Heart left ventricle (tissue), 16 donors: ENCODE measurements around the gene HELZ. TPM values are rescaled to one million over a fixed set of nuclear protein-coding genes. Genes with fewer than 3 reads are reported as not detected.

Experiments used
- ATAC-seq, 4 donors: fragments of 200-7000 bp; cut with Tn5 transposase; one replicate each; pipeline ENCODE4 v1.9.1; 2020 to 2022; ENCODE audit warnings: moderate library complexity in 4 of 4, mild to moderate bottlenecking in 3 of 4, moderate number of reproducible peaks in 1 of 4
- DNase-seq, 5 donors: peaks; one replicate each; pipeline ENCODE4 v3.0.0-alpha.2; 2020
- H3K27ac ChIP-seq, 12 donors: fragments of 200-600 bp; sonication (generic) in 4 of 12; one replicate each; pipeline versions ENCODE4 v1.5.0 to v1.8.0; 2016 to 2022; ENCODE audit warnings: mild to moderate bottlenecking in 2 of 12
- H3K27me3 ChIP-seq, 9 donors: fragments of 200-600 bp; sonication (generic) in 2 of 9; one replicate each; pipeline versions ENCODE4 v1.5.1 to v1.8.0; 2016 to 2022; ENCODE audit warnings: mild to moderate bottlenecking in 3 of 9
- H3K36me3 ChIP-seq, 9 donors: fragments of 200-600 bp; sonication (generic) in 2 of 9; one replicate each; pipeline versions ENCODE4 v1.5.0 to v1.8.0; 2018 to 2022; ENCODE audit warnings: mild to moderate bottlenecking in 2 of 9
- H3K4me1 ChIP-seq, 12 donors: fragments of 200-600 bp; sonication (generic) in 4 of 12; one replicate each; pipeline versions ENCODE4 v1.5.0 to v1.8.0; 2016 to 2022; ENCODE audit warnings: mild to moderate bottlenecking in 3 of 12
- H3K4me3 ChIP-seq, 12 donors: fragments of 200-600 bp; sonication (generic) in 4 of 12; one replicate each; pipeline versions ENCODE4 v1.5.0 to v1.8.0; 2017 to 2022; ENCODE audit warnings: mild to moderate bottlenecking in 9 of 12, moderate library complexity in 4 of 12
- H3K9me3 ChIP-seq, 12 donors: fragments of 200-600 bp; sonication (generic) in 4 of 12; one replicate each; pipeline versions ENCODE4 v1.5.0 to v1.8.0; 2016 to 2022; ENCODE audit warnings: mild to moderate bottlenecking in 1 of 12
- POLR2A ChIP-seq, 2 donors: fragments of 450-650 bp; IDR thresholded peaks; one replicate each; pipeline ENCODE4 v1.6.1; 2017; ENCODE audit warnings: antibody characterized with exemption in 2 of 2, mild to moderate bottlenecking in 2 of 2, moderate library complexity in 2 of 2
- WGBS, 4 donors: extraction: QIAGEN DNeasy Blood & Tissue Kit in 2 of 4; methylation state at CpG; one replicate each; pipeline versions ENCODE4 v1.1.5 to v1.1.7; 2013 to 2018; 5-methylcytosine and 5-hydroxymethylcytosine counted together
- intact Hi-C, 10 donors: fragments of 100-400 bp; cut with DNase I; formaldehyde crosslinking; loops; one replicate each; pipeline versions ENCODE4 v1.11.1 to v1.14.2; 2022
- polyA plus RNA-seq, 2 donors: library from polyadenylated mRNA; stranded (reverse); fragments of 200-250 nt; gene quantifications; one replicate each; pipeline ENCODE4 v1.2.3, GENCODE V29; 2013
- total RNA-seq, 9 donors: library from RNA; depleted of rRNA in 2 of 9; stranded (reverse); fragments of >200 nt in 2 of 9; fragmentation: NEBNext Ultra II Directional in 3 of 9; extraction: Animal tissue kit (Norgen Biotek cat#: 25700) in 3 of 9; gene quantifications; one replicate each; pipeline versions ENCODE4 v1.1.0 to v1.2.4, GENCODE V29; 2016 to 2023
- TF ChIP-seq, protein P1 (sequence below), 12 donors: fragments of 200-600 bp; sonication (generic) in 4 of 12; IDR thresholded peaks; one replicate each; pipeline versions ENCODE4 v1.5.0 to v1.8.0; 2018 to 2022; ENCODE audit warnings: antibody characterized with exemption in 12 of 12, mild to moderate bottlenecking in 5 of 12
- donor health status: ischemic (EF 13 %, LVEDD 7.1; RV severe dilation, severe dysfunction).
- donor health status: healthy with polysubstance abuse.
- donor health status: DM: no; HTN: yes; CAD: no.
- donor health status: DM: no; HTN: no; CAD: no.
- donor health status: ischemic (EF 25% LVEDD 6.9; RV normal size, moderate dysfunction).
- donor health status: ischemic (EF 25% LVEDD 5.7; RV mildly dilated, moderate dysfunction).
- donor health status: healthy.
- donor health status: DM: yes; HTN: yes; CAD: no.
- donor health status: ischemic (EF 35%, LVEDD 5.7; RV mildly dilated, moderate dysfunction).
- donor health status: nonischemic (EF 11% LVEDD 7.7; RV severe dilation, severe dysfunction).
- donor health status: DM: yes; HTN: yes; CAD: no.
- donor health status: PGD.
- donor health status: ischemic (EF 29% LVEDD 5.4; RV normal size, mild dysfunction).
- donor health status: nonischemic (EF 23%, LVEDD 6.1; RV moderate dilation, normal function).

The HELZ gene
- total and polyA plus RNA-seq, 11 donors: 5.1 to 48.4 (median 30.3) TPM

GRCh38 chr17:67265436-67266019 lies 20.5 kb upstream of the HELZ start:
- intact Hi-C loops: no loop called here
- Histone ChIP-seq H3K4me3 (no peak overlapping the region), H3K27me3 (no peaks in the 10 kb centered on the region), H3K27ac (no peak overlapping the region), H3K4me1 (peaks cover 0 to 10% (median 0%) of the 10 kb centered on the region in 12 donors), H3K9me3 (no peaks in the 10 kb centered on the region), H3K36me3 (no peaks in the 10 kb centered on the region)
- no peak for ATAC-seq
- TF ChIP-seq POLR2A (IDR thresholded peaks at IDR 0.05): no peak
- TF ChIP-seq, protein P1, sequence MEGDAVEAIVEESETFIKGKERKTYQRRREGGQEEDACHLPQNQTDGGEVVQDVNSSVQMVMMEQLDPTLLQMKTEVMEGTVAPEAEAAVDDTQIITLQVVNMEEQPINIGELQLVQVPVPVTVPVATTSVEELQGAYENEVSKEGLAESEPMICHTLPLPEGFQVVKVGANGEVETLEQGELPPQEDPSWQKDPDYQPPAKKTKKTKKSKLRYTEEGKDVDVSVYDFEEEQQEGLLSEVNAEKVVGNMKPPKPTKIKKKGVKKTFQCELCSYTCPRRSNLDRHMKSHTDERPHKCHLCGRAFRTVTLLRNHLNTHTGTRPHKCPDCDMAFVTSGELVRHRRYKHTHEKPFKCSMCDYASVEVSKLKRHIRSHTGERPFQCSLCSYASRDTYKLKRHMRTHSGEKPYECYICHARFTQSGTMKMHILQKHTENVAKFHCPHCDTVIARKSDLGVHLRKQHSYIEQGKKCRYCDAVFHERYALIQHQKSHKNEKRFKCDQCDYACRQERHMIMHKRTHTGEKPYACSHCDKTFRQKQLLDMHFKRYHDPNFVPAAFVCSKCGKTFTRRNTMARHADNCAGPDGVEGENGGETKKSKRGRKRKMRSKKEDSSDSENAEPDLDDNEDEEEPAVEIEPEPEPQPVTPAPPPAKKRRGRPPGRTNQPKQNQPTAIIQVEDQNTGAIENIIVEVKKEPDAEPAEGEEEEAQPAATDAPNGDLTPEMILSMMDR (IDR thresholded peaks at IDR 0.05): no peak
- DNase-seq: no peak
- WGBS, 4 donors: 96 to 97% (median 96%) methylated on average over 4 of the region's 4 CpGs

GRCh38 chr17:67262435-67263117 lies 17.6 kb upstream of the HELZ start:
- H3K27ac ChIP-seq: peak overlapping the region in 1 of 12 donors; percentile 10
- 81 to 88% (median 86%) methylated on average over 7 of the region's 7 CpGs for WGBS, 4 donors
- DNase-seq (no peak), ATAC-seq (no peak)
- H3K9me3 ChIP-seq: no peaks in the 10 kb centered on the region
- H3K36me3 ChIP-seq: no peaks in the 10 kb centered on the region
- peaks cover 0 to 39% (median 0%) of the 10 kb centered on the region in 12 donors for H3K4me1 ChIP-seq
- no peaks in the 10 kb centered on the region for H3K27me3 ChIP-seq
- no peak for TF ChIP-seq POLR2A (IDR thresholded peaks at IDR 0.05)
- intact Hi-C loops: no loop called here
- H3K4me3 ChIP-seq: no peak overlapping the region

DNA sequence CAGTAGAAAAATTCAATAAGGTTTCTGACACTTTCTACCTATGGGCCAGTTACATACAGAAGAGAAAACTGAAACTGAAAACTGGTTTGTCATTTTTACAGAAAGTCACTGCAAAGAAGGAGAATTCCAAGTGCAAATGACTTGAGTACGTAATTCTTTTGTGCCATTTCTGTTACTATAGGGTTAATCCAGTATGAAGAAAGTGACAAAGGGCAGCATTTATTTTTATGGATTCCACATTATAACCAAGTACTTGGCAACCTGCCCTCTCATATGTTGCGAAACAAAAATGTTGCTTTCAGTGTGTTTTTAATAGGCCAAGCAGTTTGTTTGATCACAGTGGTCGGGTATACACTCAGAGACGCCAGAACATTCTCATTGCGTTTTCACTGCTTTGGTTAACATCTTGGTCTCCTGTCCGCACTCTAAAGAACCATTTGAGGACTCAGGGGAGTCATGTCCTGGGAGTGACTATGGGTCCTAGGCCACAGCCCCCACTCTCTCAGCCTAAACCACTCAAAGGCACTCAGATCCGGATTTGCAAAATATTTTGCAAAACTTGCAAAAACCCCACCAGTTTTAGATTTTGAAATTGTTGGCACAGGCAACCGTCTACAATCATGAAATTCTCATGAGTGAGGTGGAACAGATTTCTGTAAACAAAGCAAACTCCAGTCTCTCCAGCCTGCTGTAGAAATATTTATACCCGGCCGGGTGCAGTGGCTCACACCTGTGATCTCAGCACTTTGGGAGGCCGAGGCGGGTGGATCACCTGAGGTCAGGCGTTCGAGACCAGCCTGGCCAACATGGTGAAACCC lies 15.4 kb upstream of the HELZ start:
- intact Hi-C loops: no loop called here
- Histone ChIP-seq H3K4me1 (peaks cover 0 to 55% (median 0%) of the 10 kb centered on the region in 12 donors), H3K27me3 (no peaks in the 10 kb centered on the region), H3K4me3 (peak overlapping the region in 3 of 12 donors; percentile 0 to 24 (median 3)), H3K27ac (peak overlapping the region in 11 of 12 donors; percentile 1 to 87 (median 44)), H3K36me3 (no peaks in the 10 kb centered on the region), H3K9me3 (peaks cover 0 to 5% (median 0%) of the 10 kb centered on the region in 12 donors)
- DNase-seq (peak in 2 of 5 donors; percentile 29 to 31), ATAC-seq (peak; percentile 37 to 74 (median 54))
- 65 to 74% (median 71%) methylated on average over 14 of the region's 14 CpGs for WGBS, 4 donors
- no peak for TF ChIP-seq POLR2A (IDR thresholded peaks at IDR 0.05)
- TF ChIP-seq, protein P1 (IDR thresholded peaks at IDR 0.05): no peak

DNA sequence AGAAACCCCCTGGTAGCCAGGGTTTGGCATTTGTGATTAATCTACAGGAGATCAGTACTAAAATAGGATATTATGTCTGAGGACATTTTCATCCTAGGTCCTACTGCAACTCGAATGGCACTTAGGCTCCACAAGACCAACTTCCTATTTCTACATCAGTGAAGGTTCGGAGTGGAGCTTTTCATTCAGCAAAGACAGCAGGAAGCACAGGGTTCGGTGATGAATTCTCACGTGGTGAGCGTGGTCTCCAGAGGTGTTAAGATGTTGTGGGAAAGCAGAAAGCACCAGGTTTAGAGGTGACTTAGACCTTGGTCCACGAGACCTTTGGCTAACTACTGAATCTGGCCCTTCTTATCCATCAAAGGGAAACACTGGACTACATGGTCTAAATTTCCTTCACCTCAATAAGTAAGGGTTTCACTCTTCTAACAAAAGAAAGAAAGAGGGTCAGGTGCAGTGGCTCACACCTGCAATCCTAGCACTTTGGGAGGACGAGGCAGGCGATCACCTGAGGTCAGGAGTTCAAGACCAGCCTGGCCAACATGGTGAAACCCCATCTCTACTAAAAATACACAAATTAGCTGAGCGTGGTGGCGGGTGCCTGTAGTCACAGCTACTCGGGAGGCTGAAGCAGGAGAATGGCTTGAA lies 13.9 kb upstream of the HELZ start:
- Histone ChIP-seq H3K36me3 (no peaks in the 10 kb centered on the region), H3K4me3 (no peak overlapping the region), H3K4me1 (peaks cover 0 to 55% (median 0%) of the 10 kb centered on the region in 12 donors), H3K27me3 (no peaks in the 10 kb centered on the region), H3K9me3 (peaks cover 0 to 5% (median 0%) of the 10 kb centered on the region in 12 donors), H3K27ac (peak overlapping the region in 3 of 12 donors; percentile 10 to 87 (median 39))
- intact Hi-C loops: no loop called here
- 85 to 87% (median 85%) methylated on average over 11 of the region's 11 CpGs for WGBS, 4 donors
- ATAC-seq (no peak), DNase-seq (no peak)
- TF ChIP-seq, protein P1 (IDR thresholded peaks at IDR 0.05): no peak
- no peak for TF ChIP-seq POLR2A (IDR thresholded peaks at IDR 0.05)
